Panc1 (cell line): Measurements from ENCODE around the gene LPIN2. TPM values are rescaled to one million over a fixed set of nuclear protein-coding genes. Genes with fewer than 3 reads are reported as not detected.

Experiments used
- ATAC-seq: fragments of 200-7000 bp; cut with Tn5 transposase; 2 replicates; pipeline ENCODE4 v1.9.1; 2020; ENCODE audit warnings: mild to moderate bottlenecking, moderate library complexity
- BruUV-seq: library from RNA; stranded (reverse); fragments of 400-500 nt; replicated peaks from 2 replicates; lab custom pipeline; 2021; lab: Mats Ljungman, UMichigan
- CTCF ChIA-PET: fragments of 300-600 bp; sonication (Branson Sonifier 250); formaldehyde crosslinking; loops from one replicate; lab custom pipeline; 2022; ENCODE audit warnings: antibody characterized with exemption; lab: Charles Lee
- POLR2A ChIA-PET: fragments of 300-600 bp; sonication (Branson Sonifier 250); formaldehyde crosslinking; loops from one replicate; lab custom pipeline; 2022; ENCODE audit warnings: antibody characterized with exemption; lab: Charles Lee
- DNase-seq: peaks from one replicate; pipeline ENCODE4 v3.0.0-alpha.2; 2010; ENCODE audit warnings: low read depth, low spot score
- H3K27ac ChIP-seq: 2 replicates; pipeline ENCODE4 v1.5.1; 2011; ENCODE audit warnings: mild to moderate bottlenecking, low read length, inconsistent platforms
- H3K27me3 ChIP-seq: fragments of 200-500 bp; sonication (Bioruptor generic); 2 replicates; pipeline ENCODE4 v1.6.0; 2014; ENCODE audit warnings: low read length, inconsistent platforms; ENCODE audit not compliant: control insufficient read depth, insufficient read depth
- H3K36me3 ChIP-seq: fragments of 200-500 bp; sonication (Bioruptor generic); 2 replicates; pipeline ENCODE4 v1.5.1; 2014; ENCODE audit warnings: inconsistent platforms, mild to moderate bottlenecking, low read length, moderate library complexity; ENCODE audit not compliant: control insufficient read depth, insufficient read depth
- H3K4me1 ChIP-seq: 2 replicates; pipeline ENCODE4 v1.5.1; 2011; ENCODE audit warnings: inconsistent platforms, mild to moderate bottlenecking, low read length, moderate library complexity; ENCODE audit not compliant: control insufficient read depth, insufficient read depth
- H3K4me3 ChIP-seq, 2 experiments: 2 replicates each; pipeline ENCODE4 v1.5.1; 2011 to 2012; ENCODE audit warnings: low read depth in 2 of 2, low read length in 2 of 2, mild to moderate bottlenecking in 2 of 2, inconsistent platforms in 1 of 2, moderate library complexity in 1 of 2
- H3K9me3 ChIP-seq: fragments of 200-500 bp; sonication (Bioruptor generic); 2 replicates; pipeline ENCODE4 v1.5.1; 2014; ENCODE audit warnings: low read depth, mild to moderate bottlenecking, inconsistent platforms, low read length, moderate library complexity; ENCODE audit not compliant: control insufficient read depth, insufficient read depth
- POLR2AphosphoS5 ChIP-seq: IDR thresholded peaks from 2 replicates; pipeline ENCODE4 v1.6.1; 2012; ENCODE audit warnings: mild to moderate bottlenecking, low read depth, low read length, moderate library complexity
- SIN3A ChIP-seq: IDR thresholded peaks from 2 replicates; pipeline ENCODE4 v1.6.1; 2012; ENCODE audit warnings: low read depth, mild to moderate bottlenecking, low read length, moderate library complexity, borderline replicate concordance; ENCODE audit not compliant: insufficient read depth
- TCF7L2 ChIP-seq: IDR thresholded peaks from 2 replicates; pipeline ENCODE4 v1.6.1; 2011; ENCODE audit warnings: mild to moderate bottlenecking, low read depth, low read length, inconsistent platforms
- in situ Hi-C: cut with HindIII; loops from 2 replicates; pipeline ENCODE4 v1.10.0; 2016; ENCODE audit warnings: low sequenced_read_pairs, low pct_unique_long_range_greater_than_20kb
- intact Hi-C: fragments of 100-400 bp; cut with micrococcal nuclease; formaldehyde crosslinking; loops from one replicate; pipeline ENCODE4 v1.10.0; 2022; ENCODE audit not compliant: unreplicated experiment
- total RNA-seq: library from RNA; stranded (reverse); gene quantifications from one replicate; pipeline ENCODE4 v1.2.1, GENCODE V29; 2021; ENCODE audit not compliant: unreplicated experiment
- TF ChIP-seq, protein P1 (sequence below), 2 experiments: IDR thresholded peaks; 2 replicates each; pipeline ENCODE4 v1.6.1; 2011 to 2012; ENCODE audit warnings: low read depth in 2 of 2, control low read depth in 1 of 2, low read length in 1 of 2, mild to moderate bottlenecking in 1 of 2, moderate library complexity in 1 of 2; ENCODE audit not compliant: insufficient read depth in 1 of 2
- TF ChIP-seq, protein P2 (sequence below): fragments of 450-650 bp; IDR thresholded peaks from 2 replicates; pipeline ENCODE4 v1.5.1; 2017; ENCODE audit warnings: mild to moderate bottlenecking

The LPIN2 gene
- total RNA-seq, 1 experiment from 2014 or later = 38.3 TPM

DNA sequence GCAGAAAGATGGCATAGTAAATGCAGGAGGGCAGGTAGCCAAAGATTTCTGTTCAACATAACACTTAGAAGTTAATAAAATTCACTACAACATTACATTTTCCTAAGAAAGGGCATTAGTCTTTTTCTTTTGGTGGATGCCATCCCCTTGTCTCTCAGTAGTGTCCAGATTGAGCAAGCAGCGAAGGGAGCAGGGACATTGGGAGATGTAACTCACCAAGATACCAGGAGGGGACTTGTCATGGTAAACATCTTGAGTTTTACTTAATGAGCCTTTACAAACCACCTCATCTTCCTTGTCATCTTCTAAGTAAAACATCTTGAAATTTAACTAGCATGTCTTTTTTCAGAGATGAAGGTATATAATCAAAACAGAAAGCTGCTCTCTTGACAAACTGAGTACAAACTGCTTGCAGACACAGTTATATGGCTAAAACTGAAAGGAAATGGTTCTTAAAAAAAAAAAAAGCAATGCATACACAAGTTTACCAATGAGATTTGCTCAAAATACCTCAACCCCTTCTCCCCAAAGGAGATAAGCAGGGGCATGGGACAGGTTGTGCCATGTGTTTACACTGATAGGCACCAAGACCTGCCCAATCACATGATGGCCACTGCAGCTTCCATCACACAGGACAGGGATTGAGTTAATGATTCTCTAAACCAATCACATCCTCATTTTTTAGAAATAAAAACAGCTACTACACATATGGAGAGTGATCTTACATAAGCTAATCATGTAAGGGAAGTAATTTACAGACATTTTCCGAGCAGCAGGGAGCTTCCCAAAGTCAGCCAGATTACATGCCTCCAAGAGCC, 30.3 kb downstream of the LPIN2 start:
- Histone ChIP-seq H3K36me3 (no peaks in the 10 kb centered on the region), H3K27me3 (no peaks in the 10 kb centered on the region), H3K27ac (peak overlapping the region; percentile 96), H3K4me3 (no peak overlapping the region), H3K9me3 (no peaks in the 10 kb centered on the region; the same call in 1 of the 2 replicates), H3K4me1 (peaks cover 69% of the 10 kb centered on the region)
- BruUV-seq = no TSS peak
- intact Hi-C loops = no loop called here
- TF ChIP-seq, protein P1, sequence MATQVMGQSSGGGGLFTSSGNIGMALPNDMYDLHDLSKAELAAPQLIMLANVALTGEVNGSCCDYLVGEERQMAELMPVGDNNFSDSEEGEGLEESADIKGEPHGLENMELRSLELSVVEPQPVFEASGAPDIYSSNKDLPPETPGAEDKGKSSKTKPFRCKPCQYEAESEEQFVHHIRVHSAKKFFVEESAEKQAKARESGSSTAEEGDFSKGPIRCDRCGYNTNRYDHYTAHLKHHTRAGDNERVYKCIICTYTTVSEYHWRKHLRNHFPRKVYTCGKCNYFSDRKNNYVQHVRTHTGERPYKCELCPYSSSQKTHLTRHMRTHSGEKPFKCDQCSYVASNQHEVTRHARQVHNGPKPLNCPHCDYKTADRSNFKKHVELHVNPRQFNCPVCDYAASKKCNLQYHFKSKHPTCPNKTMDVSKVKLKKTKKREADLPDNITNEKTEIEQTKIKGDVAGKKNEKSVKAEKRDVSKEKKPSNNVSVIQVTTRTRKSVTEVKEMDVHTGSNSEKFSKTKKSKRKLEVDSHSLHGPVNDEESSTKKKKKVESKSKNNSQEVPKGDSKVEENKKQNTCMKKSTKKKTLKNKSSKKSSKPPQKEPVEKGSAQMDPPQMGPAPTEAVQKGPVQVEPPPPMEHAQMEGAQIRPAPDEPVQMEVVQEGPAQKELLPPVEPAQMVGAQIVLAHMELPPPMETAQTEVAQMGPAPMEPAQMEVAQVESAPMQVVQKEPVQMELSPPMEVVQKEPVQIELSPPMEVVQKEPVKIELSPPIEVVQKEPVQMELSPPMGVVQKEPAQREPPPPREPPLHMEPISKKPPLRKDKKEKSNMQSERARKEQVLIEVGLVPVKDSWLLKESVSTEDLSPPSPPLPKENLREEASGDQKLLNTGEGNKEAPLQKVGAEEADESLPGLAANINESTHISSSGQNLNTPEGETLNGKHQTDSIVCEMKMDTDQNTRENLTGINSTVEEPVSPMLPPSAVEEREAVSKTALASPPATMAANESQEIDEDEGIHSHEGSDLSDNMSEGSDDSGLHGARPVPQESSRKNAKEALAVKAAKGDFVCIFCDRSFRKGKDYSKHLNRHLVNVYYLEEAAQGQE (IDR thresholded peaks at IDR 0.05; ENCODE audit: insufficient read depth in 1 of 2, low read depth in 2 of 2, low read length in 1 of 2) = no peak
- TF ChIP-seq SIN3A (no peak), TCF7L2 (no peak), POLR2AphosphoS5 (no peak)
- TF ChIP-seq, protein P2, sequence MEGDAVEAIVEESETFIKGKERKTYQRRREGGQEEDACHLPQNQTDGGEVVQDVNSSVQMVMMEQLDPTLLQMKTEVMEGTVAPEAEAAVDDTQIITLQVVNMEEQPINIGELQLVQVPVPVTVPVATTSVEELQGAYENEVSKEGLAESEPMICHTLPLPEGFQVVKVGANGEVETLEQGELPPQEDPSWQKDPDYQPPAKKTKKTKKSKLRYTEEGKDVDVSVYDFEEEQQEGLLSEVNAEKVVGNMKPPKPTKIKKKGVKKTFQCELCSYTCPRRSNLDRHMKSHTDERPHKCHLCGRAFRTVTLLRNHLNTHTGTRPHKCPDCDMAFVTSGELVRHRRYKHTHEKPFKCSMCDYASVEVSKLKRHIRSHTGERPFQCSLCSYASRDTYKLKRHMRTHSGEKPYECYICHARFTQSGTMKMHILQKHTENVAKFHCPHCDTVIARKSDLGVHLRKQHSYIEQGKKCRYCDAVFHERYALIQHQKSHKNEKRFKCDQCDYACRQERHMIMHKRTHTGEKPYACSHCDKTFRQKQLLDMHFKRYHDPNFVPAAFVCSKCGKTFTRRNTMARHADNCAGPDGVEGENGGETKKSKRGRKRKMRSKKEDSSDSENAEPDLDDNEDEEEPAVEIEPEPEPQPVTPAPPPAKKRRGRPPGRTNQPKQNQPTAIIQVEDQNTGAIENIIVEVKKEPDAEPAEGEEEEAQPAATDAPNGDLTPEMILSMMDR = no peak; the same call in 1 of the 2 replicates
- CTCF ChIA-PET = no interaction called here
- POLR2A ChIA-PET = interaction anchor here (0.8 to 1.0 kb wide), 2 partner anchors 25 kb away, joined by 3 read pairs; no protein-coding TSS in a partner anchor
- ATAC-seq (no peak), DNase-seq (no peak)
- in situ Hi-C loops = no loop called here

DNA sequence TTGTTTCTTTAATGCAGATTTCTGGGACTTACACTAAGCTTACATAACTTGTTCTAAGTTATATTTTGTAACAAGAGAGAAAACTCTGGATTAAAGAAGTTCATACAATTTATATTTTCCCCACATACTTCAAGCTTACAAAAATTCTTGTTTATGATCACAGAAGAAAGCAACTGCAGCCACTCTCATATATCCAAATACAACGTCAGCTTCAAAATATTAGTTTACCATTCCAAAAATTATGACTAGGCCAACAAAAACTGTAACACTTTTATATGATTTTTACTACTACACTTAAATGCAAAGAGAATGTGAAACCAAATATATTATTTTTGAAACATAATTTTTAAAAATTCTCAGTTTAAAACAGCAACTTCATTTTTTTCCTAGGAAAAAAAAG, 30.9 kb downstream of the LPIN2 start:
- Histone ChIP-seq H3K36me3 (no peaks in the 10 kb centered on the region), H3K9me3 (no peaks in the 10 kb centered on the region; the same call in 1 of the 2 replicates), H3K4me3 (no peak overlapping the region), H3K27ac (peak overlapping the region; percentile 96), H3K4me1 (peaks cover 74% of the 10 kb centered on the region), H3K27me3 (no peaks in the 10 kb centered on the region)
- no TSS peak for BruUV-seq
- TF ChIP-seq, protein P1 (IDR thresholded peaks at IDR 0.05; ENCODE audit: insufficient read depth in 1 of 2, low read depth in 2 of 2, low read length in 1 of 2) = no peak
- TF ChIP-seq TCF7L2 (no peak), POLR2AphosphoS5 (no peak), SIN3A (no peak)
- TF ChIP-seq, protein P2 = no peak
- DNase-seq (no peak), ATAC-seq (no peak)
- in situ Hi-C loops = no loop called here
- ChIA-PET POLR2A (interaction anchor here (1.0 kb wide), 1 partner anchor 26 kb away, joined by 3 read pairs; no protein-coding TSS in a partner anchor), CTCF (no interaction called here)
- intact Hi-C loops = no loop called here
